Measurements from ENCODE around the gene MARVELD1. TPM values are rescaled to one million over a fixed set of nuclear protein-coding genes. Genes with fewer than 3 reads are reported as not detected.

MARVELD1 gene
- total RNA-seq: 1 to 10 TPM; 1.3 to 2.4 (median 1.5) TPM
- 0.94 TPM for total RNA-seq (2013)
- total RNA-seq: 0.27 to 3.4 (median 1.4) reads per million in 29 experiments

DNA sequence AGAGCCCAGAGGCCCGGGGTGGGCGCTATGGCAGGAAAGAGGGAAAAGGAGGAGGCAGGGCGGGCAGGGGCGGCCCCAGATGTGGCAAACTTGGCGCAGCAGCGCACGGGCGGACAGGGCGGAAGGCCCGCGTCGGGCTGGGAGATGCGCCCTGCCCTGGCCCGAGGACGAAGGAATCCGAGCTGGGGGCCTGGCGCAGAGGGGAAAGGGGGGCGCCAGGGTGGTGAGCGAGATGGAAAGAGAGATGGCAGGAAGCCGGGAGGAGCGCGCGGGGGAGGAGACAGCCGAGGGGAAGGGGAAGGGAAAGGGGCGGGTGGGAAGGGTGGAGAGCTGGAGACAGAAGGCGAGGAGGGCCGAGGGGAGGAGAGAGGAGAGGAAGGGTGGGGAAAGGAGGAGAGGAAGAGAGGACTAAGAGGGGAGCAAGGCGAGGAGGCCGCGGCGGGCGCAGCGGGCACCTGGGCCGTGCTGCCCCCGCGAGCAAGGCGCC, at the start of gene MARVELD1:
MARVELD1 (plus strand) TSS at position 392 of the 487 bp plus-strand sequence. CDS start 147 bp downstream, outside the sequence.
- no peaks in the 10 kb centered on the region for H3K9me3 ChIP-seq
- WGBS (ENCODE audit: insufficient coverage): 8% methylated on average over 37 of the region's 37 CpGs
- H3K27ac ChIP-seq (ENCODE audit: low read length): no peak within 1 kb of the TSS
- H3K4me3 ChIP-seq (ENCODE audit: control insufficient read depth in 1 of 2, extremely low read depth in 1 of 2, low read length in 1 of 2): peak within 1 kb of the TSS; percentile 63 to 75
- Mint-ChIP-seq H3K27me3 (peaks cover 15 to 34% of the 10 kb centered on the region in 2 donors), H3K9me3 (no peaks in the 10 kb centered on the region), H3K27ac (peak within 1 kb of the TSS in 1 of 2 donors; percentile 44), H3K4me3 (peak within 1 kb of the TSS; percentile 96 to 98 (median 97)), H3K36me3 (no peaks in the 10 kb centered on the region), H3K4me1 (peaks cover 13 to 21% (median 18%) of the 10 kb centered on the region in 3 donors)
- ATAC-seq (replicated peaks in 1 of 4) (peak in 3 of 4 experiments; percentile 3 to 4 (median 4)), DNase-seq (peak in 1 of 35 experiments; percentile 9)
- peaks cover 4 to 16% of the 10 kb centered on the region in 2 experiments for H3K4me1 ChIP-seq (ENCODE audit: control insufficient read depth in 1 of 2, extremely low read depth in 1 of 2, insufficient read depth in 2 of 2, low read length in 2 of 2)
- CTCF ChIA-PET: interaction anchor here in 1 of 2 donors (0.8 kb wide), 1 partner anchor 23 kb away, joined by 5 read pairs; the partner anchor contains the start of gene ZFYVE27
- peaks cover 0 to 49% of the 10 kb centered on the region in 2 experiments for H3K27me3 ChIP-seq (replicated peaks in 1 of 2; ENCODE audit: control insufficient read depth in 2 of 2, extremely low read depth in 1 of 2, insufficient read depth in 2 of 2, low read length in 1 of 2)
- POLR2A ChIA-PET: no interaction called here
- H3K36me3 ChIP-seq (ENCODE audit: control insufficient read depth in 2 of 2, extremely low read depth in 1 of 2, insufficient read depth in 1 of 2, low read length in 1 of 2): no peaks in the 10 kb centered on the region

DNA sequence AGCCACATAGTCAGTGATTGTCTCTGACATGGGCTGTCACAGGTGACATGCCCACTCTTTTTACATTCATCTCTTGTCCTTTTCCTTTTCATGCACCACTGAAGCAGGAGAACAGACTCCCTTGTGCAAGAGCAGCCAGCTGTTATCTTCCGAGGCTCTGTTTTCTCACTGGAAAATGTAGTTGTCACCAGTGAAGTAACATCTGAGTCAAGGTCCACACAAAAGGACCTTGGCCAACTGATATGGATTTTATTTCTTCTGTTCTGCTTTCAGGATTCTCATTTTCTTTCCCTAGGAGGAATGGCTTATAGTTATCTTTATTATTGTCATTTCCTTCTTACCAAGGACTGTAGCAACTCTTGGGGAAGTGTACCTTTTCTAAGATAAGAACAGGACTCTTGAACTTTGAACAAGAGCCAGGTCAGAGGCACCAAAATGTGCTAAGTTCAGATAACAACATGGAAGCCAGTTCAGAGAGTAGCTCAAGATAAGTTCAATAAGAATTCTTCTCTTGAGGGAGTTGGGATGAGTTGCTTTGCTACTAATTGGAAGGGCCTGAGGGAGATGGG, 49.2 kb upstream of the MARVELD1 start:
- no peak for ATAC-seq (replicated peaks in 1 of 4)
- WGBS (ENCODE audit: insufficient coverage): 100% methylated on average over 1 of the region's 1 CpG

DNA sequence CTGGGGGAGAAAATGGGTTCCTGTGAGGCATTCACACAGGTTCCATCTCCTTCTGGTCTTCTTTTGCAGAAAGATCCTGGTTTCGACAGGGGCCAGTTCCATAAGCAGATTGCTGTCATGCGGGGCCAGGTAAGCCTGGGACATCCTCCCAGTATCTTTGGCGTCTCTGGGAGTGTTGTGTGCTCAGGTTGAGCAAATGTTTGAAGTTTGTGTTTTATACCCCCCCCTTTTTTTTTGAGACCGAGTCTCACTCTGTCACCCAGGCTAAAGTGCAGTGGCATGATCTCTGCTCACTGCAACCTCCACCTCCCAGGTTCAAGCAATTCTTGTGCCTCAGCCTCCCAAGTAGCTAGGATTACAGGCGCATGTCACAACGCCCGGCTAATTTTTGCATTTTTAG, 46.5 kb upstream of the MARVELD1 start:
- DNase-seq: no peak
- peaks cover 4 to 47% of the 10 kb centered on the region in 2 donors for H3K36me3 ChIP-seq (ENCODE audit: control insufficient read depth in 2 of 2, extremely low read depth in 1 of 2, insufficient read depth in 1 of 2, low read length in 1 of 2)
- no peak for ATAC-seq (replicated peaks in 1 of 4)
- no peak overlapping the region for H3K4me3 ChIP-seq (ENCODE audit: control insufficient read depth in 1 of 2, extremely low read depth in 1 of 2, low read length in 1 of 2)
- Mint-ChIP-seq H3K27me3 (no peaks in the 10 kb centered on the region), H3K4me3 (no peak overlapping the region), H3K36me3 (peaks cover 42% of the 10 kb centered on the region), H3K9me3 (no peaks in the 10 kb centered on the region), H3K4me1 (no peaks in the 10 kb centered on the region), H3K27ac (no peak overlapping the region)
- CTCF ChIA-PET: no interaction called here
- H3K9me3 ChIP-seq: no peaks in the 10 kb centered on the region
- WGBS (ENCODE audit: insufficient coverage): 95% methylated on average over 3 of the region's 7 CpGs
- H3K27ac ChIP-seq (ENCODE audit: low read length): no peak overlapping the region
- H3K4me1 ChIP-seq (ENCODE audit: control insufficient read depth in 1 of 2, extremely low read depth in 1 of 2, insufficient read depth in 2 of 2, low read length in 2 of 2): no peaks in the 10 kb centered on the region
- no peaks in the 10 kb centered on the region for H3K27me3 ChIP-seq (replicated peaks in 1 of 2; ENCODE audit: control insufficient read depth in 2 of 2, extremely low read depth in 1 of 2, insufficient read depth in 2 of 2, low read length in 1 of 2)
- POLR2A ChIA-PET: no interaction called here

More for the DNA sequence above, 49.2 kb upstream of the MARVELD1 start:
- no peaks in the 10 kb centered on the region for H3K4me1 Mint-ChIP-seq
- Histone ChIP-seq H3K27me3 (replicated peaks in 1 of 2; ENCODE audit: control insufficient read depth in 2 of 2, extremely low read depth in 1 of 2, insufficient read depth in 2 of 2, low read length in 1 of 2) (no peaks in the 10 kb centered on the region), H3K4me3 (ENCODE audit: control insufficient read depth in 1 of 2, extremely low read depth in 1 of 2, low read length in 1 of 2) (no peak overlapping the region), H3K9me3 (no peaks in the 10 kb centered on the region), H3K4me1 (ENCODE audit: control insufficient read depth in 1 of 2, extremely low read depth in 1 of 2, insufficient read depth in 2 of 2, low read length in 2 of 2) (no peaks in the 10 kb centered on the region), H3K36me3 (ENCODE audit: control insufficient read depth in 2 of 2, extremely low read depth in 1 of 2, insufficient read depth in 1 of 2, low read length in 1 of 2) (peaks cover 4 to 44% of the 10 kb centered on the region in 2 donors), H3K27ac (ENCODE audit: low read length) (no peak overlapping the region)
- H3K36me3 Mint-ChIP-seq: peaks cover 41% of the 10 kb centered on the region
- no peaks in the 10 kb centered on the region for H3K9me3 Mint-ChIP-seq
- POLR2A ChIA-PET: no interaction called here
- DNase-seq: no peak
- CTCF ChIA-PET: no interaction called here
- no peaks in the 10 kb centered on the region for H3K27me3 Mint-ChIP-seq
- no peak overlapping the region for H3K27ac Mint-ChIP-seq
- H3K4me3 Mint-ChIP-seq: no peak overlapping the region

DNA sequence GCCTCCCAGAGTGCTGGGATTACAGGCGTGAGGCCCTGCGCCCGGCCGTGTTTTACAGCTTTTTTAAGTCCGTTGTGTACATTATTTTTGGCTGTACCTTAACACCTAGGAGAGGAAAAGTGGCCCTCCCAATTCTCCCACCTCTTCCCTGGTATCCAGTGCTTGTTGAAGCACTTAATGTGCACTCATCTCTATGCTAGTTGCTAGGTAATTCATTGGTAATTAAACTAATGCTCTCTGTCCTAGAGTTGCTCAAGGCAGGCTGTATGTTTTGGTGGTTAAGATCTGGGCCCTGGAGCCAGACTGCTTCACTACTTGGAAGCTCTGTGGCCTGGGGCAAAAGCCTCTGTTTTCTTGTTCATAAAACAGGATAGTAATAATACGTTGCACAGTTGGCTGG, 46.1 kb upstream of the MARVELD1 start:
- ChIA-PET POLR2A (no interaction called here), CTCF (no interaction called here)
- Mint-ChIP-seq H3K9me3 (no peaks in the 10 kb centered on the region), H3K27ac (no peak overlapping the region), H3K36me3 (peaks cover 39% of the 10 kb centered on the region), H3K4me1 (no peaks in the 10 kb centered on the region), H3K4me3 (no peak overlapping the region), H3K27me3 (no peaks in the 10 kb centered on the region)
- no peaks in the 10 kb centered on the region for H3K27me3 ChIP-seq (replicated peaks in 1 of 2; ENCODE audit: control insufficient read depth in 2 of 2, extremely low read depth in 1 of 2, insufficient read depth in 2 of 2, low read length in 1 of 2)
- H3K36me3 ChIP-seq (ENCODE audit: control insufficient read depth in 2 of 2, extremely low read depth in 1 of 2, insufficient read depth in 1 of 2, low read length in 1 of 2): peaks cover 4 to 47% of the 10 kb centered on the region in 2 donors
- ATAC-seq (replicated peaks in 1 of 4) (no peak), DNase-seq (no peak)
- no peaks in the 10 kb centered on the region for H3K9me3 ChIP-seq
- H3K27ac ChIP-seq (ENCODE audit: low read length): no peak overlapping the region
- no peak overlapping the region for H3K4me3 ChIP-seq (ENCODE audit: control insufficient read depth in 1 of 2, extremely low read depth in 1 of 2, low read length in 1 of 2)
- WGBS (ENCODE audit: insufficient coverage): 100% methylated on average over 2 of the region's 6 CpGs
- H3K4me1 ChIP-seq (ENCODE audit: control insufficient read depth in 1 of 2, extremely low read depth in 1 of 2, insufficient read depth in 2 of 2, low read length in 2 of 2): no peaks in the 10 kb centered on the region

DNA sequence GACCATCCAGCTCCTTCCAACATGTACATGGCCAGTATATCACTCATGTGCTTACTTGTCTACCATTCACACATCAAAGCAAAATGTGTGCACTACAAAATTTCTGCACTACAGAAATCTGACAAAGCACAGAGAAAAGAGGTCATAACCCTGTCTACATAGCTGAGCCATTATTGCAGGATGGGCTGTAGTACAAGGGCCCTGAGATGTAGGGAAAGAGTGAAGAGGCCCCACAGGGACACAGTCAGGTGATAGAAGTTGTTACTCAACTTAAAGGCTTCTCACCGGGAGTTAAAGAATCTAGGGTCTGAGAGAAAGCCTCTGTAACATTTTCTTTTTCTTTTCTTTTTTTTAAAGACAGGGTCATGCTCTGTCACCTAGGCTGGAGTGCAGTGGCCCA, 44.0 kb upstream of the MARVELD1 start:
- Mint-ChIP-seq H3K36me3 (peaks cover 33% of the 10 kb centered on the region), H3K27ac (peak overlapping the region in 1 of 2 donors; percentile 52), H3K4me1 (no peaks in the 10 kb centered on the region), H3K4me3 (no peak overlapping the region), H3K9me3 (no peaks in the 10 kb centered on the region), H3K27me3 (no peaks in the 10 kb centered on the region)
- Histone ChIP-seq H3K9me3 (no peaks in the 10 kb centered on the region), H3K4me3 (ENCODE audit: control insufficient read depth in 1 of 2, extremely low read depth in 1 of 2, low read length in 1 of 2) (no peak overlapping the region), H3K27me3 (replicated peaks in 1 of 2; ENCODE audit: control insufficient read depth in 2 of 2, extremely low read depth in 1 of 2, insufficient read depth in 2 of 2, low read length in 1 of 2) (no peaks in the 10 kb centered on the region), H3K4me1 (ENCODE audit: control insufficient read depth in 1 of 2, extremely low read depth in 1 of 2, insufficient read depth in 2 of 2, low read length in 2 of 2) (no peaks in the 10 kb centered on the region), H3K36me3 (ENCODE audit: control insufficient read depth in 2 of 2, extremely low read depth in 1 of 2, insufficient read depth in 1 of 2, low read length in 1 of 2) (peaks cover 13 to 44% of the 10 kb centered on the region in 2 donors), H3K27ac (ENCODE audit: low read length) (no peak overlapping the region)
- POLR2A ChIA-PET: no interaction called here
- no peak for ATAC-seq (replicated peaks in 1 of 4)
- no peak for DNase-seq
- CTCF ChIA-PET: no interaction called here
- WGBS (ENCODE audit: insufficient coverage): no CpG with 5 or more reads among the region's 1 CpG

DNA sequence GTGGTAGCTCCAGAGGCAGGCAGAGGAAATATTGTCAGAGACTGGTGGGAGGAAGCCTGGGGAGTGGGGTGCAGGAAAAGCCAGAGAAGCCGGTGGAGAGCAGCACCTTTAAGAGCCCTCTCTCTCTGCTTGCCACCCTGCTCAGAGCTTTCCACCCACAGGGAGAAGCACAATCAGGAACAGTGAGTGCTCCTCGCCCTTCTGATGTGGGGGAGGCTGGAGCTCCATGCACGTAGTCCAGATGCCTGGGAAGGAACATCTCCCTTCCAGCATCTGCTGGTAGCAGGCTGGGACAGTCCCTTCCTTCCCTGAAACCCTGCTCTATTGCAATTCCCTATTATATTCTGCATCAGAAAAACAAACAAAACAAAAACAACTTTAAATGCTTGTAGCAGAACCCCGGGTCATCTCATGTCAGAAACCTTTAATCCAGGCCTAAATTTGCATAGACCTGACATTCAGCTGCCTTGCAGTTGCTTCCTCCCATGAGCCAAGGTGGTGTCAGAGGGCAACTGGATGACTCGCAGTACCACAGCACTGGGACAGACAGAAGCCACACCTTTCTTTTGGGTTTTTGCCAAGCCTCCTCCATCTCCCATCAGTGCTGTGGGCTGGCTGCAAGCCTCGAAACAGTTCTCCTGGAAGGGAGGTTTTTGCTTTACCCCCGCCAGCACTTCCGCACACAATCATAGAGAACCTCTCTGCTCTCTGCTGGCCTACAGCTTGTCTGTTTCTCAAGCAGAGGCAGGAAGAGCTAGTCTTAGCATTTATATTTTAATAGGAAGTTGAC, 39.6 kb upstream of the MARVELD1 start:
- no peaks in the 10 kb centered on the region for H3K27me3 ChIP-seq (replicated peaks in 1 of 2; ENCODE audit: control insufficient read depth in 2 of 2, extremely low read depth in 1 of 2, insufficient read depth in 2 of 2, low read length in 1 of 2)
- Mint-ChIP-seq H3K36me3 (peaks cover 22% of the 10 kb centered on the region), H3K27me3 (no peaks in the 10 kb centered on the region), H3K4me1 (peaks cover 0 to 2% (median 0%) of the 10 kb centered on the region in 3 donors), H3K4me3 (no peak overlapping the region), H3K27ac (no peak overlapping the region), H3K9me3 (no peaks in the 10 kb centered on the region)
- peaks cover 0 to 4% of the 10 kb centered on the region in 2 experiments for H3K4me1 ChIP-seq (ENCODE audit: control insufficient read depth in 1 of 2, extremely low read depth in 1 of 2, insufficient read depth in 2 of 2, low read length in 2 of 2)
- DNase-seq (no peak), ATAC-seq (replicated peaks in 1 of 4) (no peak)
- no peaks in the 10 kb centered on the region for H3K9me3 ChIP-seq
- POLR2A ChIA-PET: interaction anchor here (0.6 to 0.9 kb wide), 3 partner anchors 13 to 385 kb away, joined by 3 to 6 read pairs (median 3); partner anchors contain the start of gene AVPI1 (in 1 of the 2)
- H3K4me3 ChIP-seq (ENCODE audit: control insufficient read depth in 1 of 2, extremely low read depth in 1 of 2, low read length in 1 of 2): no peak overlapping the region
- H3K36me3 ChIP-seq (ENCODE audit: control insufficient read depth in 2 of 2, extremely low read depth in 1 of 2, insufficient read depth in 1 of 2, low read length in 1 of 2): peaks cover 17 to 34% of the 10 kb centered on the region in 2 donors
- H3K27ac ChIP-seq (ENCODE audit: low read length): no peak overlapping the region
- CTCF ChIA-PET: interaction anchor here in 1 of 2 donors (0.6 kb wide), 1 partner anchor 57 kb away, joined by 5 read pairs; no protein-coding TSS in a partner anchor
- 61% methylated on average over 2 of the region's 8 CpGs for WGBS (ENCODE audit: insufficient coverage)
